ENCODE results near the gene MDM4.
A peak's percentile ranks its signal among the peaks of the same experiment; 100 is the strongest.
"Not testable (repeated sequence)": the region's sequence is repeated elsewhere in the genome, so short reads cannot be mapped to it uniquely, and the experiment has no call there.

The MDM4 gene

GRCh38 chr1:204521941-204522521 lies 5.8 kb downstream of the MDM4 start:
- not testable (repeated sequence) for H3K4me3 ChIP-seq (ENCODE audit: low read depth, low read length); H3K9ac ChIP-seq (ENCODE audit: low read length); H3K4me1 ChIP-seq (ENCODE audit: control insufficient read depth, insufficient read depth, low read length); H3K9me3 ChIP-seq (ENCODE audit: control insufficient read depth, insufficient read depth, low read depth, low read length); H3K27ac ChIP-seq (ENCODE audit: low read depth, low read length); H3K27me3 ChIP-seq (ENCODE audit: control insufficient read depth, insufficient read depth, low read length)
- H3K36me3 ChIP-seq (ENCODE audit: control insufficient read depth, insufficient read depth, low read length): peaks cover 53% of the 10 kb centered on the region

GRCh38 chr1:204523605-204524215 lies 7.5 kb downstream of the MDM4 start:
- Histone ChIP-seq H3K9ac (ENCODE audit: low read length) (no peak overlapping the region), H3K36me3 (ENCODE audit: control insufficient read depth, insufficient read depth, low read length) (peaks cover 60% of the 10 kb centered on the region), H3K27me3 (ENCODE audit: control insufficient read depth, insufficient read depth, low read length) (no peaks in the 10 kb centered on the region), H3K9me3 (ENCODE audit: control insufficient read depth, insufficient read depth, low read depth, low read length) (peaks cover 9% of the 10 kb centered on the region), H3K27ac (ENCODE audit: low read depth, low read length) (0 out of 2 replicates have a peak overlapping the region, but pooled peaks have one; percentile 65), H3K4me3 (ENCODE audit: low read depth, low read length) (no peak overlapping the region), H3K4me1 (ENCODE audit: control insufficient read depth, insufficient read depth, low read length) (peaks cover 6% of the 10 kb centered on the region; the same call in 1 of the 2 replicates)

DNA sequence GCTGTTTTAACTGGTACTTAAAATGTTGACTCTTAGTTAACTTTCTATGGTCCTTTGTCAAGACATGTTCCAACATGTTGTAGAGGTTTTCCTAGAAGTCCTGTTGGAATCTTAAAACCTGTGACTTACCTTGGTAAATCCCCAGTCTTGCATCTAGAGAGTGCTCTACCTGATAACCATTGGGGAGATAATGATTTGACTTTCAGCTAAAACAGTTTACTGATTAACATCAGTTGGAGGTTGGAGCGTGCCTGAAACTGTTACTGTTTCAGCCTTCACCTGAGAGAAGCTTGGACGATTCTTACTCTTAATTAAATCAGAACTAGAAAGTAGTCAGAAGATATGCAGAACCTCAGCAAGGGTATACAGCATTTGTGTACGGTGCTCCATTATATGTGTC lies 8.8 kb downstream of the MDM4 start:
- peak overlapping the region; percentile 65 for H3K27ac ChIP-seq (ENCODE audit: low read depth, low read length)
- H3K4me3 ChIP-seq (ENCODE audit: low read depth, low read length): no peak overlapping the region
- peaks cover 68% of the 10 kb centered on the region for H3K36me3 ChIP-seq (ENCODE audit: control insufficient read depth, insufficient read depth, low read length)
- peak overlapping the region; percentile 42 for H3K9ac ChIP-seq (ENCODE audit: low read length)
- H3K27me3 ChIP-seq (ENCODE audit: control insufficient read depth, insufficient read depth, low read length): no peaks in the 10 kb centered on the region
- peaks cover 6% of the 10 kb centered on the region; the same call in 1 of the 2 replicates for H3K4me1 ChIP-seq (ENCODE audit: control insufficient read depth, insufficient read depth, low read length)
- peaks cover 9% of the 10 kb centered on the region for H3K9me3 ChIP-seq (ENCODE audit: control insufficient read depth, insufficient read depth, low read depth, low read length)

DNA sequence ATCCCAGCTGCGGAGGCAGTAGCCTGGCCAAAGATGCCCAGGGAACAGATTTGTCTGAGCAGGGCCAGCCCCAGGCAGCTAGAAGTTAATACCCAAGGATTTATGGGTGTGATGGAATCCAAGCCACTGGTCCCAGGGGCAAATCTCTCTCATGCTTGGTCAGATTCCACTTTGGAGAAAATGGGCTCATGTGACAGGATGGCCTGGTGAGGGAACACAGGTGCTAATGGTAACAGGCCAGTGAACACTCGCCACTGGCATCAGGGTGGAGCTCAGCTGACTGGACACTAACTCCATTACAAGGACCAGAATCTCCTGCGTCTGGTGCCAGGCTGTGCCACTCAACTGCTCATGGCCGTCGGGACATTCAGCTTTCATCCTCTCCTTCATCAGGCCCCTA lies 12.0 kb downstream of the MDM4 start:
- peaks cover 89% of the 10 kb centered on the region for H3K36me3 ChIP-seq (ENCODE audit: control insufficient read depth, insufficient read depth, low read length)
- H3K4me1 ChIP-seq (ENCODE audit: control insufficient read depth, insufficient read depth, low read length): peaks cover 6% of the 10 kb centered on the region; the same call in 1 of the 2 replicates
- H3K27ac ChIP-seq (ENCODE audit: low read depth, low read length): no peak overlapping the region
- H3K27me3 ChIP-seq (ENCODE audit: control insufficient read depth, insufficient read depth, low read length): no peaks in the 10 kb centered on the region
- no peak overlapping the region for H3K9ac ChIP-seq (ENCODE audit: low read length)
- peaks cover 7% of the 10 kb centered on the region; the same call in 1 of the 2 replicates for H3K9me3 ChIP-seq (ENCODE audit: control insufficient read depth, insufficient read depth, low read depth, low read length)
- no peak overlapping the region for H3K4me3 ChIP-seq (ENCODE audit: low read depth, low read length)

GRCh38 chr1:204528677-204529076 lies 12.5 kb downstream of the MDM4 start:
- H3K27me3 ChIP-seq (ENCODE audit: control insufficient read depth, insufficient read depth, low read length): no peaks in the 10 kb centered on the region

GRCh38 chr1:204529371-204529895 lies 13.2 kb downstream of the MDM4 start:
- Histone ChIP-seq H3K9me3 (ENCODE audit: control insufficient read depth, insufficient read depth, low read depth, low read length) (no peaks in the 10 kb centered on the region), H3K27ac (ENCODE audit: low read depth, low read length) (no peak overlapping the region), H3K36me3 (ENCODE audit: control insufficient read depth, insufficient read depth, low read length) (peaks cover 94% of the 10 kb centered on the region), H3K9ac (ENCODE audit: low read length) (no peak overlapping the region), H3K4me3 (ENCODE audit: low read depth, low read length) (no peak overlapping the region), H3K4me1 (ENCODE audit: control insufficient read depth, insufficient read depth, low read length) (peaks cover 6% of the 10 kb centered on the region; the same call in 1 of the 2 replicates), H3K27me3 (ENCODE audit: control insufficient read depth, insufficient read depth, low read length) (no peaks in the 10 kb centered on the region)

More at GRCh38 chr1:204528677-204529076, 12.5 kb downstream of the MDM4 start:
- peaks cover 6% of the 10 kb centered on the region; the same call in 1 of the 2 replicates for H3K4me1 ChIP-seq (ENCODE audit: control insufficient read depth, insufficient read depth, low read length)
- no peak overlapping the region for H3K27ac ChIP-seq (ENCODE audit: low read depth, low read length)
- no peak overlapping the region for H3K4me3 ChIP-seq (ENCODE audit: low read depth, low read length)
- H3K36me3 ChIP-seq (ENCODE audit: control insufficient read depth, insufficient read depth, low read length): peaks cover 90% of the 10 kb centered on the region
- H3K9ac ChIP-seq (ENCODE audit: low read length): no peak overlapping the region
- H3K9me3 ChIP-seq (ENCODE audit: control insufficient read depth, insufficient read depth, low read depth, low read length): peaks cover 4% of the 10 kb centered on the region; the same call in 1 of the 2 replicates

DNA sequence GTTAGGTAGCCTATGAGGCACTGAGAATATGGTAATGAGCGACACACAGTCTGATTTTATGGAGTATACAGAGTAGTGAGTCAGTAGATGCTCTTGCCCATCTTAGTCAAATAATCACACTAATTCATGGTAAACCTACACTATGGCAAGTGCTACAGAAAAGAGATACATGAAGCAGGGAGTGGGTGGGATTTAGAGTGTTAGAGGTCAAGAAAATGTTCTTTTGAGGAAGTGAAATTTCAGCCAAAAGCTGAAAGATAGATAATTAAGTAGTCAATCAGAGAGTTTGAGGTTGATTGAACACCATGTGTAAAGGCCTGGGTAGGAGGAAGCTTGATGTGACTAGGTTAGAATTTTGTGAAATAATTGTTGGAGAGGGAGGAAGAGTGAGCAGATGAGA lies 14.7 kb downstream of the MDM4 start:
- Histone ChIP-seq H3K9ac (ENCODE audit: low read length) (no peak overlapping the region), H3K4me3 (ENCODE audit: low read depth, low read length) (no peak overlapping the region), H3K4me1 (ENCODE audit: control insufficient read depth, insufficient read depth, low read length) (no peaks in the 10 kb centered on the region), H3K27me3 (ENCODE audit: control insufficient read depth, insufficient read depth, low read length) (no peaks in the 10 kb centered on the region), H3K36me3 (ENCODE audit: control insufficient read depth, insufficient read depth, low read length) (peaks cover 92% of the 10 kb centered on the region), H3K27ac (ENCODE audit: low read depth, low read length) (no peak overlapping the region), H3K9me3 (ENCODE audit: control insufficient read depth, insufficient read depth, low read depth, low read length) (no peaks in the 10 kb centered on the region)

GRCh38 chr1:204532832-204533231 lies 16.6 kb downstream of the MDM4 start:
- Histone ChIP-seq H3K4me1 (ENCODE audit: control insufficient read depth, insufficient read depth, low read length) (no peaks in the 10 kb centered on the region), H3K9me3 (ENCODE audit: control insufficient read depth, insufficient read depth, low read depth, low read length) (no peaks in the 10 kb centered on the region), H3K27me3 (ENCODE audit: control insufficient read depth, insufficient read depth, low read length) (no peaks in the 10 kb centered on the region), H3K4me3 (ENCODE audit: low read depth, low read length) (no peak overlapping the region), H3K27ac (ENCODE audit: low read depth, low read length) (no peak overlapping the region), H3K36me3 (ENCODE audit: control insufficient read depth, insufficient read depth, low read length) (peaks cover 89% of the 10 kb centered on the region), H3K9ac (ENCODE audit: low read length) (no peak overlapping the region)

- peaks cover 97% of the 10 kb centered on the region for H3K36me3 ChIP-seq (ENCODE audit: control insufficient read depth, insufficient read depth, low read length)
- H3K4me1 ChIP-seq (ENCODE audit: control insufficient read depth, insufficient read depth, low read length): no peaks in the 10 kb centered on the region
- no peaks in the 10 kb centered on the region for H3K27me3 ChIP-seq (ENCODE audit: control insufficient read depth, insufficient read depth, low read length)
- no peak overlapping the region for H3K4me3 ChIP-seq (ENCODE audit: low read depth, low read length)
- no peak overlapping the region for H3K9ac ChIP-seq (ENCODE audit: low read length)
- no peaks in the 10 kb centered on the region for H3K9me3 ChIP-seq (ENCODE audit: control insufficient read depth, insufficient read depth, low read depth, low read length)
- H3K27ac ChIP-seq (ENCODE audit: low read depth, low read length): no peak overlapping the region
Measured at GRCh38 chr1:204541626-204542025, 25.4 kb downstream of the MDM4 start.

DNA sequence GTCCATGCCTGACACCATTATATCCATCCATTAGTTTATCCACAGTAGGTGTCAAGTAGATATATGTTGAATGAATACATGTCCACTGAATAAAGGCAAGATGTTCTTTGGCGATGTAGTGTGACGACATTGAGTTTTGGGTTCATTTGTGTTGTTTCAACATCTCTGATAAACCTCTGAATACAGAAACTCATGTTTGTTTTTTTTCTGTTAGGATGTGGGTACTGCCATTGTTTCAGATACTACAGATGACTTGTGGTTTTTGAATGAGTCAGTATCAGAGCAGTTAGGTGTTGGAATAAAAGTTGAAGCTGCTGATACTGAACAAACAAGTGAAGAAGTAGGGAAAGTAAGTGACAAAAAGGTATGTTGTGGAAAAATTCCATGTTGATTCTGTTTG lies 28.1 kb downstream of the MDM4 start:
- Histone ChIP-seq H3K27me3 (ENCODE audit: control insufficient read depth, insufficient read depth, low read length) (no peaks in the 10 kb centered on the region), H3K9ac (ENCODE audit: low read length) (no peak overlapping the region), H3K9me3 (ENCODE audit: control insufficient read depth, insufficient read depth, low read depth, low read length) (no peaks in the 10 kb centered on the region), H3K36me3 (ENCODE audit: control insufficient read depth, insufficient read depth, low read length) (peaks cover 97% of the 10 kb centered on the region), H3K4me1 (ENCODE audit: control insufficient read depth, insufficient read depth, low read length) (no peaks in the 10 kb centered on the region), H3K27ac (ENCODE audit: low read depth, low read length) (no peak overlapping the region), H3K4me3 (ENCODE audit: low read depth, low read length) (no peak overlapping the region)

- Histone ChIP-seq H3K9me3 (ENCODE audit: control insufficient read depth, insufficient read depth, low read depth, low read length) (no peaks in the 10 kb centered on the region), H3K27me3 (ENCODE audit: control insufficient read depth, insufficient read depth, low read length) (no peaks in the 10 kb centered on the region), H3K4me1 (ENCODE audit: control insufficient read depth, insufficient read depth, low read length) (no peaks in the 10 kb centered on the region), H3K27ac (ENCODE audit: low read depth, low read length) (no peak overlapping the region), H3K9ac (ENCODE audit: low read length) (no peak overlapping the region), H3K36me3 (ENCODE audit: control insufficient read depth, insufficient read depth, low read length) (peaks cover 98% of the 10 kb centered on the region), H3K4me3 (ENCODE audit: low read depth, low read length) (no peak overlapping the region)
Measured at GRCh38 chr1:204545202-204545601, 29.0 kb downstream of the MDM4 start.

Measured in HUES6 (cell line).